Activated CD4-positive, alpha-beta T cell treated with anti-CD3 and anti-CD28 coated beads for 36 hours (primary cell): ENCODE results near the gene NRL. TPM values are rescaled to one million over a fixed set of nuclear protein-coding genes. Genes with fewer than 3 reads are reported as not detected.
"Not testable (repeated sequence)": the region's sequence is repeated elsewhere in the genome, so short reads cannot be mapped to it uniquely, and the experiment has no call there.

Source experiments
- ATAC-seq: fragments of 200-7000 bp; cut with Tn5 transposase; one replicate; pipeline ENCODE4 v1.10.0; 2021; ENCODE audit warnings: mild to moderate bottlenecking, moderate library complexity
- CTCF ChIA-PET: fragments of 350-600 bp; sonication (Branson Sonifier 250); formaldehyde crosslinking; loops from one replicate; lab custom pipeline; 2021; ENCODE audit warnings: antibody characterized with exemption; lab: Charles Lee
- POLR2A ChIA-PET: fragments of 350-600 bp; sonication (Branson Sonifier 250); formaldehyde crosslinking; loops from one replicate; lab custom pipeline; 2021; ENCODE audit warnings: antibody characterized with exemption, inconsistent platforms; lab: Charles Lee
- DNase-seq: peaks from one replicate; pipeline ENCODE4 v3.0.0-alpha.2; 2020
- H3K27ac Mint-ChIP-seq: one replicate; pipeline ENCODE4 v1.8.0; 2021; ENCODE audit warnings: mixed read lengths
- H3K27me3 Mint-ChIP-seq: one replicate; pipeline ENCODE4 v1.8.0; 2021; ENCODE audit warnings: mixed read lengths
- H3K36me3 Mint-ChIP-seq: one replicate; pipeline ENCODE4 v1.8.0; 2021; ENCODE audit warnings: low read depth, mixed read lengths
- H3K4me1 Mint-ChIP-seq: one replicate; pipeline ENCODE4 v1.8.0; 2021; ENCODE audit warnings: mixed read lengths
- H3K4me3 Mint-ChIP-seq: one replicate; pipeline ENCODE4 v1.8.0; 2021; ENCODE audit warnings: mild to moderate bottlenecking, moderate library complexity, mixed read lengths
- H3K9me3 Mint-ChIP-seq: one replicate; pipeline ENCODE4 v1.8.0; 2021; ENCODE audit warnings: low read depth, mixed read lengths
- intact Hi-C, 2 experiments: fragments of 100-400 bp; cut with DNase I in 1 of 2; cut with micrococcal nuclease in 1 of 2; formaldehyde crosslinking; loops; one replicate each; pipeline versions ENCODE4 v1.14.2 to v1.15.1; 2022 to 2024; cut with DNase I, micrococcal nuclease
- total RNA-seq, 2 experiments: library from RNA; stranded (reverse); gene quantifications; one replicate each; pipeline ENCODE4 v1.2.3, GENCODE V29; 2021

The NRL gene
- total RNA-seq, 2 experiments from 2014 or later = 1.5 to 1.6 TPM

- ATAC-seq (peak; percentile 42), DNase-seq (peak; percentile 92)
- peak overlapping the region; percentile 97 for H3K27ac Mint-ChIP-seq
- POLR2A ChIA-PET = interaction anchor here (0.9 to 2.8 kb wide), 19 partner anchors 19 to 317 kb away, joined by 3 to 35 read pairs (median 6); partner anchors contain the start of genes CHMP4A, DHRS1, EMC9 and IPO4
- intact Hi-C loops = loop anchor here (1.0 to 10.0 kb wide), 19 partner anchors 20 to 1019 kb away; partner anchors contain the start of genes EMC9 (in 2 of the 2), GMPR2 (in 2 of the 2), IRF9 (in 2 of the 2) and NEDD8 (in 2 of the 2)
- peaks cover 32% of the 10 kb centered on the region for H3K4me1 Mint-ChIP-seq
- H3K36me3 Mint-ChIP-seq = peaks cover 29% of the 10 kb centered on the region
- peak overlapping the region; percentile 85 for H3K4me3 Mint-ChIP-seq
- CTCF ChIA-PET = interaction anchor here (0.6 to 3.3 kb wide), 24 partner anchors 11 to 557 kb away, joined by 3 to 32 read pairs (median 5); partner anchors contain the start of genes CIDEB, EMC9, IRF9 and PCK2
- no peaks in the 10 kb centered on the region for H3K9me3 Mint-ChIP-seq
- no peaks in the 10 kb centered on the region for H3K27me3 Mint-ChIP-seq
These were observed 783 bp downstream of the NRL start for GRCh38 chr14:24113801-24114531.

DNA sequence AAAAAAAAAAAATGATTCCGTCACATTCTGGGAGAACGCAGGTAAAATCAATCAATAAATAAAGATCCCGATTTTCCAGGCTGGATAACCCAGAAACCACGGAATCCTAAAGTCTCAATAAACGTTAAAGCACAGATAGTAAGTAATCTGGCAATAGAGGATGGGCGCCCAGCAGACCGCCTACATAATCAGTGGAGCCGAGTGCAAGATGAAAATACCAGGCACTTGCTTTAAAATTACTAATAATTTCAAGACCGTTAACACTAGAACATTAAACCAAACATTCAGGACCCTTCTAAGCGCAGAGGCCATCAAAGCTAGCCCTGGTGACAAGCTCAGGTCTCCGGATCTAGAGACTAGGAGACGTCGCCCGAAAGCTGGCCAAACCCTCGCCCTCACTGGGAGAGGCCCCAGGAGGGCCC is 1.4 kb downstream of the NRL start:
- CTCF ChIA-PET = interaction anchor here (0.6 to 3.3 kb wide), 10 partner anchors 20 to 556 kb away, joined by 3 to 32 read pairs (median 9); partner anchors contain the start of genes IRF9, PCK2, PSME1 and PSME2
- no peak for DNase-seq
- Mint-ChIP-seq H3K36me3 (peaks cover 24% of the 10 kb centered on the region), H3K9me3 (no peaks in the 10 kb centered on the region), H3K27ac (peak overlapping the region; percentile 97), H3K4me1 (peaks cover 38% of the 10 kb centered on the region), H3K4me3 (peak overlapping the region; percentile 85), H3K27me3 (no peaks in the 10 kb centered on the region)
- ATAC-seq = no peak
- intact Hi-C loops = loop anchor here in 1 of 2 experiments (10.0 kb wide), 1 partner anchor 1019 kb away; the partner anchor contains the start of genes ACIN1 and C14orf119
- POLR2A ChIA-PET = interaction anchor here (1.0 to 2.8 kb wide), 8 partner anchors 20 to 186 kb away, joined by 3 to 35 read pairs (median 12); partner anchors contain the start of genes DHRS1, EMC9, IRF9 and NOP9

GRCh38 chr14:24110523-24110922 is 4.2 kb downstream of the NRL start:
- Mint-ChIP-seq H3K9me3 (no peaks in the 10 kb centered on the region), H3K4me3 (no peak overlapping the region), H3K27ac (no peak overlapping the region), H3K4me1 (peaks cover 28% of the 10 kb centered on the region), H3K36me3 (peaks cover 4% of the 10 kb centered on the region), H3K27me3 (no peaks in the 10 kb centered on the region)
- no peak for ATAC-seq
- DNase-seq = no peak
- intact Hi-C loops = loop anchor here in 1 of 2 experiments (10.0 kb wide), 1 partner anchor 1016 kb away; the partner anchor contains the start of genes ACIN1 and C14orf119
- POLR2A ChIA-PET = interaction anchor here (0.7 kb wide), 1 partner anchor 103 kb away, joined by 3 read pairs; no protein-coding TSS in a partner anchor
- CTCF ChIA-PET = interaction anchor here (0.7 to 7.8 kb wide), 12 partner anchors 17 to 521 kb away, joined by 3 to 189 read pairs (median 4); partner anchors contain the start of genes CARMIL3, CIDEB, IRF9 and NOP9

DNA sequence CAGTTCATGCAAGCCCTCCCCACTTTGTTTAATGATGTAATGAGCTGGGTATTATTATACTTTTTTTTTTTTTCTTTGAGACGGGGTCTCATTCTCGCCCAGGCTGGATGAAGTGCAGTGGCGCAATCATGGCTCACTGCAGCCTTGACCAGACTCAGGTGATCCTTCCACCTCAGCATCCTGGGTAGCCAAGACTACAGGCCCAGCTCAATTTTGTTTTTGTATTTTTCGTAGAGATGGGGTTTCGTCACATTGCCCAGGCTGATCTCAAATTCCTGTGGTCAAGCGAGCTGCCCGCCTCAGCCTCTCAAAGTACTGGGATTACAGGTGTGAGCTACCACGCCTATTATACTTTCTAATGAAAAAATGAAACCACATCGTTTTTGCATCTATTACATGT is 4.7 kb downstream of the NRL start:
- no peak overlapping the region for H3K27ac Mint-ChIP-seq
- no peaks in the 10 kb centered on the region for H3K27me3 Mint-ChIP-seq
- peaks cover 24% of the 10 kb centered on the region for H3K4me1 Mint-ChIP-seq
- H3K36me3 Mint-ChIP-seq = peaks cover 3% of the 10 kb centered on the region
- ChIA-PET CTCF (interaction anchor here (0.7 to 7.8 kb wide), 19 partner anchors 16 to 521 kb away, joined by 3 to 189 read pairs (median 7); partner anchors contain the start of genes CARMIL3, CIDEB, IRF9 and NOP9), POLR2A (interaction anchor here (0.6 to 0.7 kb wide), 3 partner anchors 31 to 106 kb away, joined by 3 to 5 read pairs (median 3); partner anchors contain the start of genes EMC9 and MDP1)
- intact Hi-C loops = loop anchor here in 1 of 2 experiments (10.0 kb wide), 1 partner anchor 1015 kb away; the partner anchor contains the start of genes ACIN1 and C14orf119
- ATAC-seq = no peak
- H3K9me3 Mint-ChIP-seq = no peaks in the 10 kb centered on the region
- no peak for DNase-seq
- H3K4me3 Mint-ChIP-seq = no peak overlapping the region

DNA sequence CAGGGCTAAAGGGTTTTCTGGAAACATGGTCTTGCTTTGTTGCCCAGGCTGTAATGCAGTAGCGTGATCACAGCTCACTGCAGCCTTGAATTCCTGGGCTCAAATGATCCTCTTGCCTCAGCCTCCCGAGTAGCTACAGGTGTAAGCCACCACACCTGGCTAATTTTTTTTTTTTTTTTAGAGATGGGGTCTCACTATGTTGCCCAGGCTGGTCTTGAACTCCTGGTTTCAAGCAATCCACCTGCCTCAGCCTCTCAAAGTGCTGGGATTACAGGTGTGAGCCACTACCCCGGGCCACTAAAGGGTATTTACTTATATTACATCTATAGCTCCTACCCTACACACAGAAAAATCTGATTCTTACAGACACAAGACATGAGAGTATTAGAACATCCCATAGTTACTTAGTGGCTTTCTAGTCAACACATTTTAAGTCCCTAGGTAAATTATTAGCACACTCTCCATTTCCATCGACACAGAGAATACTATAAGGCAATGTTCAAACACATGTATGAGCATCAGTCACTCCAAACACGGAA is 6.3 kb downstream of the NRL start:
- Mint-ChIP-seq H3K27ac (peak overlapping the region; percentile 94), H3K4me1 (peaks cover 24% of the 10 kb centered on the region), H3K27me3 (no peaks in the 10 kb centered on the region), H3K9me3 (no peaks in the 10 kb centered on the region), H3K4me3 (peak overlapping the region; percentile 7), H3K36me3 (peaks cover 9% of the 10 kb centered on the region)
- ATAC-seq (no peak), DNase-seq (no peak)
- intact Hi-C loops = loop anchor here (1.0 to 2.0 kb wide), 3 partner anchors 13 to 50 kb away; no protein-coding TSS in a partner anchor
- CTCF ChIA-PET = interaction anchor here (0.6 to 7.8 kb wide), 47 partner anchors 8 to 550 kb away, joined by 3 to 189 read pairs (median 5); partner anchors contain the start of genes CARMIL3, CIDEB, CPNE6 and EMC9
- POLR2A ChIA-PET = interaction anchor here (0.6 to 1.4 kb wide), 6 partner anchors 13 to 104 kb away, joined by 4 to 8 read pairs (median 5); partner anchors contain the start of genes CHMP4A, PCK2 and PSME1

DNA sequence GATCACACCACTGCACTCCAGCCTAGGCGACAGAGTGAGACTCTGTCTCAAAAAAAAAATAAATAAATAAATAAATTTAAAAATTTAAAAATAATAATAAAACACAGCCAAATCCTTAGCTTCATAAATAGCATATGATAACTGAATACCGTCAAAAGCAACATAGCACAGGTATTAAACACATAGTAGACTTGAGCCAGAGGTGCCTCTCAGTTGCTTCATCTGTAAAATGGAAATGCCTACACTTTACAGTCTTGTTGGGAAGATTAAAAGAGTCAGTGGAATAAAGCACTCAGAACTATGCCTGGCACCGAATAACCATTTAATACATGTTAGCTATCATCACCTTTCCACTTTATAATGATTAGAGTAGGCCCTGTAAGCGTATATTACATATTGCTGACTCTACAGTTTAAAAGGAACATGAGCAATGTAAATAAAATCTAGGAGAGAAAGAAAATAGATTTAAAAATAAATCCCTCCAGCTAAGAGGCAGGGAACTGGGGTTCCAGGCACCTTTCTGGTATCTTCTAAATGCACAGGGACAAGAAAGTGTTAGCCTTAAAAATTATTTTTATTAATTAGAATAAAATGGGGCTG is 8.0 kb downstream of the NRL start:
- POLR2A ChIA-PET = no interaction called here
- H3K4me3 Mint-ChIP-seq = no peak overlapping the region
- DNase-seq (no peak), ATAC-seq (no peak)
- peaks cover 23% of the 10 kb centered on the region for H3K36me3 Mint-ChIP-seq
- no peak overlapping the region for H3K27ac Mint-ChIP-seq
- no peaks in the 10 kb centered on the region for H3K9me3 Mint-ChIP-seq
- peaks cover 22% of the 10 kb centered on the region for H3K4me1 Mint-ChIP-seq
- CTCF ChIA-PET = interaction anchor here (0.6 to 7.8 kb wide), 13 partner anchors 10 to 480 kb away, joined by 3 to 189 read pairs (median 4); partner anchors contain the start of genes IRF9, PCK2 and PSME2
- H3K27me3 Mint-ChIP-seq = no peaks in the 10 kb centered on the region
- intact Hi-C loops = no loop called here

DNA sequence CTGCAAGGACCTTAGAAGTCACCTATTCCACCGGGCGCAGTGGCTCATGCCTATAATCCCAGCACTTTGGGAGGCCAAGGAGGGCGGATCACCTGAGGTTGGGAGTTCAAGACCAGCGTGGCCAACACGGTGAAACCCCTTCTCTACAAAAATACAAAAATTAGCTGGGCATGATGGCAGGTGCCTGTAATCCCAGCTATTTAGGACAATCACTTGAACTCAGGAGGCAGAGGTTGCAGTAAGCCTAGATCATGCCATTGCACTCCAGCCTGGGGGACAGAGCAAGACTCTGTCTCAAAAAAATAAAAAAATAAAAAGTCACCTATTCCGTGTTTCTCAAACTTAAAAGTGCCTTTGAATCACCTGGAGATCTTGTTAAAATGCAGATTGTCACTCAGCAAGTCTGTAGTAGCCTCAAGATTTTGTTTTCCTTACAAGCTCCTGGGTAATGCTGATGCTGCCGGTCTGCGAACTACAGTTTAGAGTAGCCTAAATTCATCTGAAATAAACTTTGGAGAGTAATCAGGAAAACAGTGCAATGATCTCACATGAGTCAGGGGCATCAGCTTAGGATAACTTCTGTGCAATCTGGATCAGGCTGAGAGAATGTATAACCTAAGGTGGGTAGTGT is 9.0 kb downstream of the NRL start:
- Mint-ChIP-seq H3K27ac (peak overlapping the region; percentile 72), H3K36me3 (peaks cover 31% of the 10 kb centered on the region), H3K4me1 (peaks cover 21% of the 10 kb centered on the region)
- intact Hi-C loops, ATAC-seq, DNase-seq, H3K9me3 Mint-ChIP-seq, H3K4me3 Mint-ChIP-seq, H3K27me3 Mint-ChIP-seq: not testable (repeated sequence)
- CTCF ChIA-PET = interaction anchor here (0.6 to 7.8 kb wide), 6 partner anchors 11 to 331 kb away, joined by 3 to 189 read pairs (median 5); partner anchors contain the start of gene PCK2
- POLR2A ChIA-PET = interaction anchor here (0.6 kb wide), 1 partner anchor 88 kb away, joined by 5 read pairs; no protein-coding TSS in a partner anchor

DNA sequence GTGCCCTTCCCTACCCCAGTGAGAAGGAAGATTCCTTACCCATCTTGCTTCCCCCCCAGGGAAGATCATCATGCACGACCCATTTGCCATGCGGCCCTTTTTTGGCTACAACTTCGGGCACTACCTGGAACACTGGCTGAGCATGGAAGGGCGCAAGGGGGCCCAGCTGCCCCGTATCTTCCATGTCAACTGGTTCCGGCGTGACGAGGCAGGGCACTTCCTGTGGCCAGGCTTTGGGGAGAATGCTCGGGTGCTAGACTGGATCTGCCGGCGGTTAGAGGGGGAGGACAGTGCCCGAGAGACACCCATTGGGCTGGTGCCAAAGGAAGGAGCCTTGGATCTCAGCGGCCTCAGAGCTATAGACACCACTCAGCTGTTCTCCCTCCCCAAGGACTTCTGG is 11.3 kb downstream of the NRL start:
- Mint-ChIP-seq H3K4me1 (peaks cover 10% of the 10 kb centered on the region), H3K27me3 (no peaks in the 10 kb centered on the region), H3K27ac (no peak overlapping the region), H3K4me3 (no peak overlapping the region), H3K36me3 (peaks cover 45% of the 10 kb centered on the region), H3K9me3 (no peaks in the 10 kb centered on the region)
- intact Hi-C loops = no loop called here
- POLR2A ChIA-PET = no interaction called here
- no peak for ATAC-seq
- no peak for DNase-seq
- CTCF ChIA-PET = interaction anchor here (1.2 to 7.8 kb wide), 2 partner anchors 9 to 39 kb away, joined by 3 to 189 read pairs; partner anchors contain the start of gene PCK2

DNA sequence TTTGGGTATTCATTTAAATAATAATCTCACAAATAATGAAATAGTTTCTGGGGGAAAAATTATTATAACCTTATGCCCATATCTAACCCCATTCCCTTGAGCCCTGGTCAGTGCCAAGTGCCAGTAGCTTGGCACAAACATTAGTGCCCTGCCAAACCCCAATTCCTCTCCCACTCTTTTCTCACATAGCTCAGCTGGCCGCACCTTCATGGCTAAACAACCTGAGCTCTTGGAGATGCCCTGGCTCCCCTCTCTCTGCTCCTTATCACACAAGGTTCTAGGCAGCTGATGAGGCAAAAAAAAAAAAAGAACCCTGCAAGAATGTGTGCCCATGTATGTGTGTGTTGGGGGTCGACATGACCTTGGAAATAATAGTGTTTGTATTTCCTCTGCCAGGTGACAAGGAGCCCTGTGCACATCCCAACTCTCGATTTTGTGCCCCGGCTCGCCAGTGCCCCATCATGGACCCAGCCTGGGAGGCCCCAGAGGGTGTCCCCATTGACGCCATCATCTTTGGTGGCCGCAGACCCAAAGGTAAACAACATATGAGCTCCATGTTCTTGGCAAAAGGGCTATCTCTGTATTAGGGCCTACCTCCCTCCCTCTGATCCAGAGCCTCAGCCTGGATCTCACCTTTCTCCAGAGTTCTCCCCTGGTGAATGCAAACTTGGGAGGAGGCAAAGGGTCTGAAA is 12.2 kb downstream of the NRL start:
- Mint-ChIP-seq H3K36me3 (peaks cover 50% of the 10 kb centered on the region), H3K4me3 (no peak overlapping the region), H3K4me1 (peaks cover 5% of the 10 kb centered on the region), H3K27ac (no peak overlapping the region), H3K27me3 (no peaks in the 10 kb centered on the region), H3K9me3 (no peaks in the 10 kb centered on the region)
- DNase-seq (no peak), ATAC-seq (no peak)
- ChIA-PET POLR2A (interaction anchor here (0.7 kb wide), 1 partner anchor 44 kb away, joined by 4 read pairs; no protein-coding TSS in a partner anchor), CTCF (interaction anchor here (0.8 to 1.1 kb wide), 2 partner anchors 10 to 16 kb away, joined by 3 read pairs; no protein-coding TSS in a partner anchor)
- intact Hi-C loops = no loop called here
